ENCODE data around the gene DFFB.

GRCh38 chr1:3809680-3810079 is 47.6 kb upstream of the DFFB start:
- TF ChIP-seq ZNF24 (IDR thresholded peaks at IDR 0.05) = no peak
- TF ChIP-seq RFX5 (IDR thresholded peaks at IDR 0.05; ENCODE audit: low read depth, low read length) = no peak
- TF ChIP-seq FOXP4 (CRISPR knock-in tag; IDR thresholded peaks at IDR 0.05) = no peak
- no peak for TF ChIP-seq ZNF75D (CRISPR knock-in tag; IDR thresholded peaks at IDR 0.05; ENCODE audit: borderline replicate concordance)
- no peak for TF ChIP-seq ZBTB34 (CRISPR knock-in tag; IDR thresholded peaks at IDR 0.05)
- TF ChIP-seq TAF1 (CRISPR knock-in tag; IDR thresholded peaks at IDR 0.05) = no peak
- no peak for TF ChIP-seq SSRP1 (CRISPR knock-in tag; IDR thresholded peaks at IDR 0.05)
- TF ChIP-seq POLR2A (IDR thresholded peaks at IDR 0.05; ENCODE audit: insufficient read depth in 1 of 2, low read depth in 2 of 2, low read length in 2 of 2) = no peak
- TF ChIP-seq ATF3 (CRISPR knock-in tag; IDR thresholded peaks at IDR 0.05) = no peak
- TF ChIP-seq SNAPC2 (CRISPR knock-in tag; IDR thresholded peaks at IDR 0.05) = no peak
- TF ChIP-seq E2F1 (CRISPR knock-in tag; IDR thresholded peaks at IDR 0.05) = no peak
- TF ChIP-seq CTCF (CRISPR knock-in tag; IDR thresholded peaks at IDR 0.05) = no peak
- no peak for TF ChIP-seq ZFAT (CRISPR knock-in tag; conservative IDR thresholded peaks at IDR 0.05)

Measured in HepG2 (cell line).